NCI-H187 treated with DMSO at 0.1 percent for 48 hours (cell line): ENCODE measurements around the gene MCFD2.
"Not testable (repeated sequence)": the region's sequence is repeated elsewhere in the genome, so short reads cannot be mapped to it uniquely, and the experiment has no call there.

Experiments
- DNase-seq: peaks from one replicate; lab custom pipeline; 2025; lab: John Stamatoyannopoulos, UW

The MCFD2 gene

GRCh38 chr2:46937471-46937901, 21.9 kb upstream of the MCFD2 start:
- DNase-seq: no peak

GRCh38 chr2:46936566-46936965, 21.0 kb upstream of the MCFD2 start:
- DNase-seq: no peak

- DNase-seq: no peak
Observed at GRCh38 chr2:46935071-46935470, 19.5 kb upstream of the MCFD2 start.

- DNase-seq: no peak
Observed at GRCh38 chr2:46929612-46930011, 14.0 kb upstream of the MCFD2 start.

GRCh38 chr2:46926863-46927262, 11.3 kb upstream of the MCFD2 start:
- no peak for DNase-seq

GRCh38 chr2:46925474-46926351, 10.1 kb upstream of the MCFD2 start:
- no peak for DNase-seq

GRCh38 chr2:46924608-46925007, 9.0 kb upstream of the MCFD2 start:
- no peak for DNase-seq

- DNase-seq: no peak
Observed at GRCh38 chr2:46924038-46924437, 8.4 kb upstream of the MCFD2 start.

GRCh38 chr2:46923041-46923528, 7.5 kb upstream of the MCFD2 start:
- DNase-seq: no peak

- DNase-seq: no peak
Observed at GRCh38 chr2:46922606-46923005, 7.0 kb upstream of the MCFD2 start.

GRCh38 chr2:46921676-46922448, 6.3 kb upstream of the MCFD2 start:
- DNase-seq: no peak

- DNase-seq: no peak
Observed at GRCh38 chr2:46917628-46918027, 2.0 kb upstream of the MCFD2 start.

GRCh38 chr2:46915811-46916630, 415 bp upstream of the MCFD2 start:
- DNase-seq: peak; percentile 57

GRCh38 chr2:46914578-46915230, 902 bp downstream of the MCFD2 start:
- DNase-seq: no peak

GRCh38 chr2:46913471-46914381, 1.9 kb downstream of the MCFD2 start:
- DNase-seq: no peak

GRCh38 chr2:46909771-46910419, 5.7 kb downstream of the MCFD2 start:
- no peak for DNase-seq

- no peak for DNase-seq
Observed at GRCh38 chr2:46909150-46909549, 6.5 kb downstream of the MCFD2 start.

GRCh38 chr2:46904908-46905678, 10.5 kb downstream of the MCFD2 start:
- not testable (repeated sequence) for DNase-seq

- DNase-seq: not testable (repeated sequence)
Observed at GRCh38 chr2:46902980-46903379, 12.6 kb downstream of the MCFD2 start.
